Measurements from ENCODE around the gene MLH1. TPM values are rescaled to one million over a fixed set of nuclear protein-coding genes. Genes with fewer than 3 reads are reported as not detected.

The MLH1 gene
- polyA plus RNA-seq, 1 of the 3 experiments (the other 2 are of a cell fraction): 24.0 TPM

DNA sequence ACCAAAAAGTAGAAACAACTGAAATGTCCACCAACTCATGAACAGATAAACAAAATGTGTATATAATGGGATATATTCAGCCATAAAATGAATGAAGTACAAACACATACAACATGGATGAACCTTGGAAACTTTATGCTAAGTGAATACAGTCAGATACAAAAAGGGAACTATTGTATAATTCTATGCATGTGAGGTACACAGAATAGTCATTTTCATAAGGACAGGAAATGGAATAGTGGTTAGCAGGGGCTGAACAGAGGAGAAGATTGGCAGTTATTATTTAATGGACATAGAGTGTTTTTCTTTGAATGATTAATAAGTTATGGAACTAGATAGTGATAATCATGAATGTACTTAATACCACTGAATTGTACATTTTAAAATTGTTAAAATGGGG is 28.5 kb upstream of the MLH1 start:
- ChIA-PET POLR2A (no interaction called here), CTCF (interaction anchor here (1.3 kb wide), 1 partner anchor 96 kb away, joined by 3 read pairs; no protein-coding TSS in a partner anchor)
- H2AFZ ChIP-seq (ENCODE audit: low read depth): no peak overlapping the region
- H3F3A ChIP-seq (replicated peaks; ENCODE audit: insufficient read depth): no peaks in the 10 kb centered on the region
- H3K36me3 ChIP-seq (replicated peaks in 1 of 2; ENCODE audit: control insufficient read depth in 1 of 2, insufficient read depth in 2 of 2, low read length in 1 of 2): no peaks in the 10 kb centered on the region
- no peak overlapping the region for H3K4me2 ChIP-seq
- DNase-seq: no peak
- no peak overlapping the region for H3K9ac ChIP-seq
- TF ChIP-seq, protein P1, sequence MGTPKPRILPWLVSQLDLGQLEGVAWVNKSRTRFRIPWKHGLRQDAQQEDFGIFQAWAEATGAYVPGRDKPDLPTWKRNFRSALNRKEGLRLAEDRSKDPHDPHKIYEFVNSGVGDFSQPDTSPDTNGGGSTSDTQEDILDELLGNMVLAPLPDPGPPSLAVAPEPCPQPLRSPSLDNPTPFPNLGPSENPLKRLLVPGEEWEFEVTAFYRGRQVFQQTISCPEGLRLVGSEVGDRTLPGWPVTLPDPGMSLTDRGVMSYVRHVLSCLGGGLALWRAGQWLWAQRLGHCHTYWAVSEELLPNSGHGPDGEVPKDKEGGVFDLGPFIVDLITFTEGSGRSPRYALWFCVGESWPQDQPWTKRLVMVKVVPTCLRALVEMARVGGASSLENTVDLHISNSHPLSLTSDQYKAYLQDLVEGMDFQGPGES (IDR thresholded peaks at IDR 0.05; ENCODE audit: low read depth, low read length): no peak
- TF ChIP-seq, protein P2, sequence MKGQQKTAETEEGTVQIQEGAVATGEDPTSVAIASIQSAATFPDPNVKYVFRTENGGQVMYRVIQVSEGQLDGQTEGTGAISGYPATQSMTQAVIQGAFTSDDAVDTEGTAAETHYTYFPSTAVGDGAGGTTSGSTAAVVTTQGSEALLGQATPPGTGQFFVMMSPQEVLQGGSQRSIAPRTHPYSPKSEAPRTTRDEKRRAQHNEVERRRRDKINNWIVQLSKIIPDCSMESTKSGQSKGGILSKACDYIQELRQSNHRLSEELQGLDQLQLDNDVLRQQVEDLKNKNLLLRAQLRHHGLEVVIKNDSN (IDR thresholded peaks at IDR 0.05; ENCODE audit: borderline replicate concordance, low read depth): no peak
- no peak for TF ChIP-seq MEF2A (IDR thresholded peaks at IDR 0.05; ENCODE audit: borderline replicate concordance, low read depth)
- TF ChIP-seq, protein P3, sequence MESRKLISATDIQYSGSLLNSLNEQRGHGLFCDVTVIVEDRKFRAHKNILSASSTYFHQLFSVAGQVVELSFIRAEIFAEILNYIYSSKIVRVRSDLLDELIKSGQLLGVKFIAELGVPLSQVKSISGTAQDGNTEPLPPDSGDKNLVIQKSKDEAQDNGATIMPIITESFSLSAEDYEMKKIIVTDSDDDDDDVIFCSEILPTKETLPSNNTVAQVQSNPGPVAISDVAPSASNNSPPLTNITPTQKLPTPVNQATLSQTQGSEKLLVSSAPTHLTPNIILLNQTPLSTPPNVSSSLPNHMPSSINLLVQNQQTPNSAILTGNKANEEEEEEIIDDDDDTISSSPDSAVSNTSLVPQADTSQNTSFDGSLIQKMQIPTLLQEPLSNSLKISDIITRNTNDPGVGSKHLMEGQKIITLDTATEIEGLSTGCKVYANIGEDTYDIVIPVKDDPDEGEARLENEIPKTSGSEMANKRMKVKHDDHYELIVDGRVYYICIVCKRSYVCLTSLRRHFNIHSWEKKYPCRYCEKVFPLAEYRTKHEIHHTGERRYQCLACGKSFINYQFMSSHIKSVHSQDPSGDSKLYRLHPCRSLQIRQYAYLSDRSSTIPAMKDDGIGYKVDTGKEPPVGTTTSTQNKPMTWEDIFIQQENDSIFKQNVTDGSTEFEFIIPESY (IDR thresholded peaks at IDR 0.05; ENCODE audit: borderline replicate concordance, low read depth): no peak
- TF ChIP-seq, protein P4, sequence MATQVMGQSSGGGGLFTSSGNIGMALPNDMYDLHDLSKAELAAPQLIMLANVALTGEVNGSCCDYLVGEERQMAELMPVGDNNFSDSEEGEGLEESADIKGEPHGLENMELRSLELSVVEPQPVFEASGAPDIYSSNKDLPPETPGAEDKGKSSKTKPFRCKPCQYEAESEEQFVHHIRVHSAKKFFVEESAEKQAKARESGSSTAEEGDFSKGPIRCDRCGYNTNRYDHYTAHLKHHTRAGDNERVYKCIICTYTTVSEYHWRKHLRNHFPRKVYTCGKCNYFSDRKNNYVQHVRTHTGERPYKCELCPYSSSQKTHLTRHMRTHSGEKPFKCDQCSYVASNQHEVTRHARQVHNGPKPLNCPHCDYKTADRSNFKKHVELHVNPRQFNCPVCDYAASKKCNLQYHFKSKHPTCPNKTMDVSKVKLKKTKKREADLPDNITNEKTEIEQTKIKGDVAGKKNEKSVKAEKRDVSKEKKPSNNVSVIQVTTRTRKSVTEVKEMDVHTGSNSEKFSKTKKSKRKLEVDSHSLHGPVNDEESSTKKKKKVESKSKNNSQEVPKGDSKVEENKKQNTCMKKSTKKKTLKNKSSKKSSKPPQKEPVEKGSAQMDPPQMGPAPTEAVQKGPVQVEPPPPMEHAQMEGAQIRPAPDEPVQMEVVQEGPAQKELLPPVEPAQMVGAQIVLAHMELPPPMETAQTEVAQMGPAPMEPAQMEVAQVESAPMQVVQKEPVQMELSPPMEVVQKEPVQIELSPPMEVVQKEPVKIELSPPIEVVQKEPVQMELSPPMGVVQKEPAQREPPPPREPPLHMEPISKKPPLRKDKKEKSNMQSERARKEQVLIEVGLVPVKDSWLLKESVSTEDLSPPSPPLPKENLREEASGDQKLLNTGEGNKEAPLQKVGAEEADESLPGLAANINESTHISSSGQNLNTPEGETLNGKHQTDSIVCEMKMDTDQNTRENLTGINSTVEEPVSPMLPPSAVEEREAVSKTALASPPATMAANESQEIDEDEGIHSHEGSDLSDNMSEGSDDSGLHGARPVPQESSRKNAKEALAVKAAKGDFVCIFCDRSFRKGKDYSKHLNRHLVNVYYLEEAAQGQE (IDR thresholded peaks at IDR 0.05; ENCODE audit: low read depth, low read length): no peak
- H3K4me3 ChIP-seq (ENCODE audit: low read depth in 2 of 2, low read length in 1 of 2): no peak overlapping the region
- no peak overlapping the region for H3K27ac ChIP-seq (ENCODE audit: low read depth in 2 of 2, low read length in 1 of 2)
- no peaks in the 10 kb centered on the region for H3K27me3 ChIP-seq (ENCODE audit: insufficient read depth)
- no peaks in the 10 kb centered on the region for H4K20me1 ChIP-seq (ENCODE audit: insufficient read depth)
- no peaks in the 10 kb centered on the region for H3K9me2 ChIP-seq
- H3K79me2 ChIP-seq (ENCODE audit: insufficient read depth): no peaks in the 10 kb centered on the region
- peaks cover 1 to 7% of the 10 kb centered on the region in 2 experiments; a peak in 2 of 4 replicates for H3K4me1 ChIP-seq (ENCODE audit: control insufficient read depth in 1 of 2, insufficient read depth in 2 of 2, low read depth in 1 of 2, low read length in 1 of 2)
- H3K9me3 ChIP-seq: no peaks in the 10 kb centered on the region

DNA sequence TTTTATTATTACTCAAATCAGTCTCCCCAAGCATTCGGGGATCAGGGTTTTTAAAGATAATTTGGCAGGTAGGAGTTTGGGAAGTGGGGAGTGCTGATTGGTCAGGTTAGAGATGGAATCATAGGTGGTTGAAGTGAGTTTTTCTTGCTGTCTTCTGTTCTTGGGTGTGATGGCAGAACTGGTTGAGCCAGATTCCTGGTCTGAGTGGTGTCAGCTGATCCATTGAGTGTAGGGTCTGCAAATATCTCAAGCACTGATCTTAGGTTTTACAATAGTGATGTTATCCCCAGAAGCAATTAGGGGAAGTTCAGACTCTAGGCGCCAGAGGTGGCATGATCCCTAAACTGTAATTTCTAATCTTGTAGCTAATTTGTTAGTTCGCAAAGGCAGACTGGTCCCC is 27.9 kb upstream of the MLH1 start:
- Histone ChIP-seq H3K79me2 (ENCODE audit: insufficient read depth) (no peaks in the 10 kb centered on the region), H2AFZ (ENCODE audit: low read depth) (no peak overlapping the region), H3K27me3 (ENCODE audit: insufficient read depth) (no peaks in the 10 kb centered on the region), H3K36me3 (replicated peaks in 1 of 2; ENCODE audit: control insufficient read depth in 1 of 2, insufficient read depth in 2 of 2, low read length in 1 of 2) (no peaks in the 10 kb centered on the region), H3K4me2 (no peak overlapping the region), H3K4me3 (ENCODE audit: low read depth in 2 of 2, low read length in 1 of 2) (no peak overlapping the region), H3K9me3 (no peaks in the 10 kb centered on the region), H3F3A (replicated peaks; ENCODE audit: insufficient read depth) (no peaks in the 10 kb centered on the region), H3K9ac (no peak overlapping the region), H4K20me1 (ENCODE audit: insufficient read depth) (no peaks in the 10 kb centered on the region), H3K27ac (ENCODE audit: low read depth in 2 of 2, low read length in 1 of 2) (no peak overlapping the region), H3K4me1 (ENCODE audit: control insufficient read depth in 1 of 2, insufficient read depth in 2 of 2, low read depth in 1 of 2, low read length in 1 of 2) (peaks cover 6 to 13% of the 10 kb centered on the region in 2 experiments; a peak in 3 of 4 replicates), H3K9me2 (no peaks in the 10 kb centered on the region)
- CTCF ChIA-PET: interaction anchor here (0.9 to 1.1 kb wide), 2 partner anchors 43 to 128 kb away, joined by 3 read pairs; no protein-coding TSS in a partner anchor
- no peak for DNase-seq
- WGBS (ENCODE audit: low lambda C conversion rate): 90% methylated on average over 3 of the region's 3 CpGs
- TF ChIP-seq, protein P5, sequence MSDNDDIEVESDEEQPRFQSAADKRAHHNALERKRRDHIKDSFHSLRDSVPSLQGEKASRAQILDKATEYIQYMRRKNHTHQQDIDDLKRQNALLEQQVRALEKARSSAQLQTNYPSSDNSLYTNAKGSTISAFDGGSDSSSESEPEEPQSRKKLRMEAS (IDR thresholded peaks at IDR 0.05; ENCODE audit: low read depth): no peak
- TF ChIP-seq SMC3 (IDR thresholded peaks at IDR 0.05; ENCODE audit: low read depth, low read length) (no peak), ELF1 (IDR thresholded peaks at IDR 0.05) (no peak), RAD21 (IDR thresholded peaks at IDR 0.05; ENCODE audit: low read length) (no peak), TCF12 (IDR thresholded peaks at IDR 0.05) (no peak), FOXM1 (IDR thresholded peaks at IDR 0.05; ENCODE audit: low read depth) (no peak), EZH2phosphoT487 (IDR thresholded peaks at IDR 0.05; ENCODE audit: borderline replicate concordance, low read depth) (no peak), NFIC (IDR thresholded peaks at IDR 0.05; ENCODE audit: borderline replicate concordance) (no peak), NRF1 (IDR thresholded peaks at IDR 0.05; ENCODE audit: low read depth, low read length) (no peak)
- TF ChIP-seq, protein P3 (IDR thresholded peaks at IDR 0.05; ENCODE audit: borderline replicate concordance, low read depth): no peak
- TF ChIP-seq, protein P2 (IDR thresholded peaks at IDR 0.05; ENCODE audit: borderline replicate concordance, low read depth): no peak
- POLR2A ChIA-PET: no interaction called here
